A549 (cell line): Measurements from ENCODE around the gene ABHD8. TPM values are rescaled to one million over a fixed set of nuclear protein-coding genes. Genes with fewer than 3 reads are reported as not detected.
A peak's percentile ranks its signal among the peaks of the same experiment; 100 is the strongest.
"Not testable (repeated sequence)": the region's sequence is repeated elsewhere in the genome, so short reads cannot be mapped to it uniquely, and the experiment has no call there.

Experiments
- ATAC-seq, 2 experiments: fragments of 200-7000 bp in 1 of 2; fragments of >200 bp in 1 of 2; cut with Nextera tagmentation in 1 of 2; cut with Tn5 transposase in 1 of 2; 3 replicates each; pipeline versions ENCODE4 v1.8.0 to v1.9.1; 2018 to 2020; ENCODE audit warnings: mild to moderate bottlenecking in 1 of 2, moderate library complexity in 1 of 2
- CTCF ChIA-PET: fragments of 300-600 bp; sonication (Branson Sonifier 250); formaldehyde crosslinking; extraction: SDS; loops from one replicate; lab custom pipeline; 2021; ENCODE audit warnings: antibody characterized with exemption, inconsistent platforms; lab: Yijun Ruan, JAX
- POLR2A ChIA-PET: fragments of 350-600 bp; formaldehyde crosslinking; extraction: SDS; loops from one replicate; lab custom pipeline; 2021; ENCODE audit warnings: antibody characterized with exemption, inconsistent platforms; lab: Yijun Ruan, JAX
- DNase-seq, 2 experiments: peaks; one replicate each; pipeline versions ENCODE4 v3.0.0 to v3.0.0-alpha.2; 2011 to 2016; ENCODE audit warnings: low read depth in 1 of 2, low spot score in 1 of 2
- FAIRE-seq: peaks from 2 replicates; lab custom pipeline; 2011; peaks lifted over from hg19 to GRCh38; lab: Jason Lieb, UNC
- H3K27ac ChIP-seq, 2 experiments: fragments of >200 bp; sonication (Bioruptor Twin); formaldehyde crosslinking; 3 replicates each; pipeline ENCODE4 v1.5.1; 2016 to 2017
- H3K4me1 ChIP-seq: fragments of >200 bp; sonication (Bioruptor Twin); formaldehyde crosslinking; 3 replicates; pipeline ENCODE4 v1.6.1; 2016
- H3K4me2 ChIP-seq: fragments of >200 bp; sonication (Bioruptor Twin); formaldehyde crosslinking; 3 replicates; pipeline ENCODE4 v1.6.1; 2016
- H3K4me3 ChIP-seq: fragments of >200 bp; sonication (Bioruptor Twin); formaldehyde crosslinking; 3 replicates; pipeline ENCODE4 v1.5.1; 2016
- H3K9me3 ChIP-seq: fragments of >200 bp; sonication (Bioruptor Twin); formaldehyde crosslinking; 3 replicates; pipeline ENCODE4 v1.6.1; 2016
- CBX8 ChIP-seq: fragments of 200-600 bp; sonication (generic); IDR thresholded peaks from 2 replicates; pipeline ENCODE4 v1.6.1; 2016
- EHMT2 ChIP-seq: fragments of 200-600 bp; sonication (generic); IDR thresholded peaks from 2 replicates; pipeline ENCODE4 v1.6.1; 2016; ENCODE audit warnings: antibody characterized with exemption, low read depth, mild to moderate bottlenecking, moderate library complexity
- GATA3 ChIP-seq: IDR thresholded peaks from 2 replicates; pipeline ENCODE4 v1.6.1; 2012; ENCODE audit warnings: borderline replicate concordance
- HDAC2 ChIP-seq: fragments of 200-600 bp; sonication (generic); IDR thresholded peaks from 2 replicates; pipeline ENCODE4 v1.6.1; 2016
- HEYL ChIP-seq: fragments of 250-450 bp; sonication (Bioruptor Pico); IDR thresholded peaks from 2 replicates; pipeline ENCODE4 v1.8.0; 2021; ENCODE audit warnings: mild to moderate bottlenecking, moderate library complexity
- HOXB5 ChIP-seq: fragments of 250-450 bp; sonication (Bioruptor Pico); IDR thresholded peaks from 2 replicates; pipeline ENCODE4 v1.5.0; 2020; ENCODE audit warnings: mild to moderate bottlenecking, moderate library complexity
- MAFK ChIP-seq: fragments of 450-650 bp; IDR thresholded peaks from 2 replicates; pipeline ENCODE4 v1.6.1; 2014; ENCODE audit not compliant: partially characterized antibody
- MAZ ChIP-seq: fragments of 150-350 bp; IDR thresholded peaks from 2 replicates; pipeline ENCODE4 v1.6.1; 2014; ENCODE audit warnings: antibody characterized with exemption, low read depth, low read length, borderline replicate concordance
- MYC ChIP-seq: IDR thresholded peaks from 2 replicates; pipeline ENCODE4 v1.6.1; 2012; ENCODE audit warnings: mild to moderate bottlenecking, inconsistent platforms, low read length, improper control_type of control experiment, borderline replicate concordance
- PHF8 ChIP-seq: fragments of 200-600 bp; sonication (generic); IDR thresholded peaks from 2 replicates; pipeline ENCODE4 v1.6.1; 2016; ENCODE audit warnings: low read depth, mild to moderate bottlenecking, antibody characterized with exemption, moderate library complexity, borderline replicate concordance
- POLR2A ChIP-seq: IDR thresholded peaks from 2 replicates; pipeline ENCODE4 v1.6.1; 2012; ENCODE audit warnings: mild to moderate bottlenecking, low read length
- RAD21 ChIP-seq, 2 experiments: fragments of >200 bp in 1 of 2; sonication (Bioruptor Twin) in 1 of 2; formaldehyde crosslinking in 1 of 2; IDR thresholded peaks in 1 of 2; conservative IDR thresholded peaks in 1 of 2; 2 replicates in 1 of 2; 3 replicates in 1 of 2; pipeline ENCODE4 v1.6.1; 2012 to 2018; ENCODE audit warnings: inconsistent platforms in 1 of 2
- RCOR1 ChIP-seq: fragments of 150-350 bp; IDR thresholded peaks from 2 replicates; pipeline ENCODE4 v1.6.1; 2014; ENCODE audit warnings: antibody characterized with exemption, low read length, low read depth
- RFX5 ChIP-seq: fragments of 450-650 bp; IDR thresholded peaks from 2 replicates; pipeline ENCODE4 v1.7.1; 2014; ENCODE audit warnings: antibody characterized with exemption, mild to moderate bottlenecking, moderate library complexity
- SREBF2 ChIP-seq: fragments of 450-650 bp; IDR thresholded peaks from 2 replicates; pipeline ENCODE4 v1.6.1; 2014; ENCODE audit warnings: mild to moderate bottlenecking, moderate library complexity
- TP53 ChIP-seq: fragments of 250-450 bp; sonication (Bioruptor Pico); IDR thresholded peaks from 2 replicates; pipeline ENCODE4 v1.5.0; 2021; ENCODE audit warnings: mild to moderate bottlenecking, moderate library complexity
- ZC3H11A ChIP-seq: fragments of 450-650 bp; IDR thresholded peaks from 2 replicates; pipeline ENCODE4 v1.6.1; 2014; ENCODE audit warnings: antibody characterized with exemption, mild to moderate bottlenecking
- ZFP36 ChIP-seq: fragments of 450-650 bp; IDR thresholded peaks from 2 replicates; pipeline ENCODE4 v1.6.1; 2014; ENCODE audit warnings: borderline replicate concordance; ENCODE audit not compliant: partially characterized antibody
- WGBS: methylation state at CpG from one replicate; pipeline ENCODE4 v1.1.6; 2017; ENCODE audit errors: missing lambda C conversion rate; 5-methylcytosine and 5-hydroxymethylcytosine counted together
- polyA plus RNA-seq, 4 experiments: library from polyadenylated mRNA; depleted of rRNA in 3 of 4; stranded (reverse); fragments of >200 nt; fragmentation: RNase III in 1 of 4; extraction: RNeasy Plus Mini Kit Qiagen cat#74134 plus additional on column Dnase treatment in 1 of 4; gene quantifications; 2 replicates in 3 of 4; 3 replicates in 1 of 4; pipeline ENCODE4 v1.2.3, GENCODE V29; 2011 to 2017
- TF ChIP-seq, protein P1 (sequence below): fragments of >200 bp; sonication (Bioruptor Twin); formaldehyde crosslinking; IDR thresholded peaks from 2 replicates; pipeline ENCODE4 v1.6.1; 2016
- TF ChIP-seq, protein P2 (sequence below): fragments of 450-650 bp; IDR thresholded peaks from 2 replicates; pipeline ENCODE4 v1.6.1; 2014; ENCODE audit warnings: antibody characterized with exemption

Gene ABHD8
- polyA plus RNA-seq, 2 of the 4 experiments (the other 2 are of a cell fraction): 2.3 to 4.2 TPM

DNA sequence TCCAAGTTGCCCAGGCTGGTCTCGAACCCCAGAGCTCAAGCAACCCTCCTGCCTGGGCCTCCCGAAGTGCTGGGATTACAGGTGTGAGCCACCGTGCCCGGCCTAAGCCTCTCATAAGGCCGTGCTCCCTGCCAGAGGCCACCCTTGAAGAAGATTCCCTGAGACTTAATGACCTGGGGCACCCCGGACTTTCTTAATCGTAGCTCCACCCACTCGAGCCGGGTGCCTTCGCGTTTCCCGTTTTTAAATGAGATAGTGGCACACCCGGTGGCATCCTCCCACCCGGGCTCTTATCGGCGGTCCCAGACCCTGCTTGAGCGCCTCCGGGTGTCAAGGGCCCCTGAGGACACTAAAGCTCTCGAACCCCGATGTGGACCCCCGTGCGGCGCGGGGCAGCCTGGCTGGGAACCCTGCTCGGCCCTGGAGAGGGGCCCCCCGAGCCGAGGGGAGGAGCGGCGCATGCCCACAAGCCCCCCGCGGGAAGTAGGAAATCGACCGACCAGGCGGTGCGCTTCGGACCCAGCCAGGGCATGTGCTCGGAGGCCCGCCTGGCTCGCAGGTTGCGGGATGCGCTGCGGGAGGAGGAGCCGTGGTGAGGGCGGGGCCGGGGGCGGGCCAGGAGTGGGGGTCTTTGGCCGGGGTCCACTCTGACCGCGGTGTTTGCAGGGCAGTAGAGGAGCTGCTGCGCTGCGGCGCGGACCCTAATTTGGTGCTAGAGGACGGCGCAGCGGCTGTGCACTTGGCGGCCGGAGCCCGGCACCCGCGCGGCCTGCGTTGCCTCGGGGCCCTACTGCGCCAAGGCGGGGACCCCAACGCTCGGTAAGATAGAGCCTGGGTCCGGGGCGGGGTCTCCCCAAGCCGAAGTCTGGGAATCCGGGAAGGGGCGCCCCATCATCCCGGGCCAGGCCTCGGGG lies 21.6 kb downstream of the ABHD8 start, which contains the start of gene ANKLE1:
Gene ANKLE1 (plus strand): TSS at position 511 of the 914 bp plus-strand sequence. CDS start 20 bp downstream, at position 531.
- Histone ChIP-seq H3K4me1 (no peaks in the 10 kb centered on the region), H3K9me3 (no peaks in the 10 kb centered on the region), H3K4me3 (0 out of 3 replicates have a peak within 1 kb of the TSS, but pooled peaks have one; percentile 19), H3K27ac (peak within 1 kb of the TSS; percentile 58 to 76; a peak in 3 of 6 replicates), H3K4me2 (peak within 1 kb of the TSS; percentile 76)
- FAIRE-seq (no peak), ATAC-seq (no peak), DNase-seq (no peak)
- POLR2A ChIA-PET: no interaction called here
- CTCF ChIA-PET: interaction anchor here (0.6 to 5.1 kb wide), 26 partner anchors 9 to 510 kb away, joined by 3 to 77 read pairs (median 4); partner anchors contain the start of genes BABAM1 and USHBP1
- no peak for TF ChIP-seq PHF8
- TF ChIP-seq, protein P1, sequence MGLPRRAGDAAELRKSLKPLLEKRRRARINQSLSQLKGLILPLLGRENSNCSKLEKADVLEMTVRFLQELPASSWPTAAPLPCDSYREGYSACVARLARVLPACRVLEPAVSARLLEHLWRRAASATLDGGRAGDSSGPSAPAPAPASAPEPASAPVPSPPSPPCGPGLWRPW: no peak
- no peak for TF ChIP-seq CBX8
- TF ChIP-seq MAZ: no peak
- TF ChIP-seq, protein P2, sequence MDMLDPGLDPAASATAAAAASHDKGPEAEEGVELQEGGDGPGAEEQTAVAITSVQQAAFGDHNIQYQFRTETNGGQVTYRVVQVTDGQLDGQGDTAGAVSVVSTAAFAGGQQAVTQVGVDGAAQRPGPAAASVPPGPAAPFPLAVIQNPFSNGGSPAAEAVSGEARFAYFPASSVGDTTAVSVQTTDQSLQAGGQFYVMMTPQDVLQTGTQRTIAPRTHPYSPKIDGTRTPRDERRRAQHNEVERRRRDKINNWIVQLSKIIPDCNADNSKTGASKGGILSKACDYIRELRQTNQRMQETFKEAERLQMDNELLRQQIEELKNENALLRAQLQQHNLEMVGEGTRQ: no peak
- no peak for TF ChIP-seq TP53 (CRISPR knock-in tag)
- TF ChIP-seq ZC3H11A: no peak
- no peak for TF ChIP-seq GATA3
- WGBS: 81% methylated on average over 18 of the region's 75 CpGs

DNA sequence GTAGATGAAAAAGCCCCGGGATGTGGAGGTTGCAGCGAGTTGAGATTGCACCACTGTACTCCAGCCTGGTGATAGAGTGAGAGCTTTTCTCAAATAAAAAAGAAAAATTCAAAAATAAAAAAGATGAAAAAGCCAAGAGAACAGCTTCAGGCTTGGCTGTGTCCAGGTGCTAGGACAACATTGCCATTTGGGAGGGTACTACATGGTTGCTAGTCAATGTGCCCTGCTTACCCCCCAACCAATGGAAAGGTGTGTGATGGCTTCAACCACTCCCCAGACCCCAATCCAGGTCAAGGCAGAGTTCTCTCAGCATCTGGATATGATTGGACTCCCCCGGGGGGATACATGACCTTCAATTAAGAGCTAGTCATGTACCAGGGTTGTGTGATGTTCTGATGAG lies 23.8 kb downstream of the ABHD8 start:
- TF ChIP-seq, protein P1: no peak
- no peak for TF ChIP-seq EHMT2
- no peak for TF ChIP-seq ZFP36
- TF ChIP-seq RCOR1: no peak
- no peak for TF ChIP-seq RFX5
- no peak for TF ChIP-seq HEYL (CRISPR knock-in tag)
- TF ChIP-seq HDAC2: no peak
- no peak for TF ChIP-seq GATA3
- TF ChIP-seq TP53 (CRISPR knock-in tag): no peak
- no peak for TF ChIP-seq POLR2A
- POLR2A ChIA-PET: interaction anchor here (1.2 kb wide), 1 partner anchor 12 kb away, joined by 3 read pairs; the partner anchor contains the start of gene BABAM1
- ATAC-seq: no peak
- CTCF ChIA-PET: interaction anchor here (1.2 to 5.1 kb wide), 2 partner anchors 19 to 211 kb away, joined by 3 to 37 read pairs; no protein-coding TSS in a partner anchor
- no peaks in the 10 kb centered on the region for H3K4me1 ChIP-seq
- WGBS: 97% methylated on average over 2 of the region's 3 CpGs
- no peak overlapping the region for H3K4me3 ChIP-seq
- FAIRE-seq: no peak
- H3K27ac ChIP-seq: no peak overlapping the region
- H3K4me2 ChIP-seq: no peak overlapping the region
- H3K9me3 ChIP-seq: no peaks in the 10 kb centered on the region
- no peak for DNase-seq

DNA sequence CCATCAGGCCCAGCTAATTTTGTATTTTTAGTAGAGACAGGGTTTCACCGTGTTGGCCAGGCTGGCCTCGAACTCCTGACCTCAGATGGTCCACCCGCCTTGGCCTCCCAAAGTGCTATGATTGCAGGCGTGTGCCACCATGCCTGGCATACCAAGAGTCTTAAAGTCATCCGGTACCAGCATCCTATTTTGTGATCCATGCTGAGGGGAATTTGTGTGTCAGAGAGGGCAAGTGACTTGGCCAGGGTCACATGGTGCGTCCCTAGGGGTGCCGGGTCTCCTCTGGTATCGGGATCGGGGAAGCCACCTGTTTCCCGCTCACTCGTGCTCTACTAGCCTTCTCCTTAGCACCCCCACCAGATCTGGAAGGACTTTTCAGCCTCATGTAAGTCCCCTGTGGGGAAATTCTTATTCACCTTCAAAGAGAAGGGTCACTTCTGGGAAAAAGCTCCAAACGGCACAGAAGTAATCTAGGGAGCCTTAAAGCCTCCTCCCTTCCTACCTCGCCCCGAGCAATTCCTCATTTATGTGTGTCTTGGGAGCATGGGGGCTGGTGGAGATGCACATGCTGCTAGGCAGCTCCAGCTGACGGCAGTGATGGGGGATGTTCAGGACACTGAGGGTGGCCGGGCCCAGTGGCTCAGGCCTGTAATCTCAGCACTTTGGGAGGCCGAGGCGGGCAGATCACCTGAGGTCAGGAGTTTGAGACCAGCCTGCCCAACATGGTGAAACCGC lies 27.6 kb downstream of the ABHD8 start:
- CTCF ChIA-PET: interaction anchor here (0.5 to 4.9 kb wide), 6 partner anchors 8 to 504 kb away, joined by 3 to 31 read pairs (median 4); partner anchors contain the start of gene MRPL34
- Histone ChIP-seq H3K4me1 (no peaks in the 10 kb centered on the region), H3K9me3 (no peaks in the 10 kb centered on the region), H3K4me2 (no peak overlapping the region), H3K4me3 (no peak overlapping the region), H3K27ac (no peak overlapping the region)
- FAIRE-seq (no peak), DNase-seq (no peak), ATAC-seq (no peak)
- WGBS: 87% methylated on average over 19 of the region's 19 CpGs
- POLR2A ChIA-PET: no interaction called here
- TF ChIP-seq MAFK: no peak
- no peak for TF ChIP-seq RAD21 (conservative IDR thresholded peaks at IDR 0.05 in 1 of 2, IDR thresholded peaks at IDR 0.05 in 1 of 2)
- no peak for TF ChIP-seq MYC
- TF ChIP-seq SREBF2: no peak
- no peak for TF ChIP-seq HEYL (CRISPR knock-in tag)
- TF ChIP-seq EHMT2: no peak
- TF ChIP-seq MAZ: no peak
- no peak for TF ChIP-seq HOXB5 (CRISPR knock-in tag)

DNA sequence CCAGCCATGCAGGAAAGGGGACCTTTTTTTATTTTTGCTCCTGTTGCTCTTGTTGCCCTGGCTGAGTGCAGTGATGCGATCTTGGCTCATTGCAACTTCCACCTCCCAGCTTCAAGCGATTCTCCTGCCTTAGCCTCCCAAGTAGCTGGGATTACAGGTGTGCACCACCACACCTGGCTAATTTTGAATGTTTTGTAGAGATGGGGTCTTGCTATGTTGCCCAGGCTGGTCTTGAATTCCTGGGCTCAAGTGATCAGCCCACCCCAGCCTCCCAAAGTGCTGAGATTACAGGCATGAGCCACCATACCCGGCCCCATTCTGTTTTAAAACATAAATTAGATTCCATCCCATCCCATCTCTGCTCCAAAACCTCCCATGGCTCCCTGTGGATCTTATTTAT lies 28.3 kb downstream of the ABHD8 start:
- H3K27ac ChIP-seq, POLR2A ChIA-PET, H3K4me1 ChIP-seq, H3K4me2 ChIP-seq, H3K4me3 ChIP-seq, DNase-seq, ATAC-seq, FAIRE-seq, H3K9me3 ChIP-seq: not testable (repeated sequence)
- CTCF ChIA-PET: interaction anchor here (1.3 to 4.9 kb wide), 3 partner anchors 8 to 14 kb away, joined by 5 to 31 read pairs (median 10); no protein-coding TSS in a partner anchor
- 89% methylated on average over 3 of the region's 3 CpGs for WGBS
